IMR-90 (cell line): Measurements from ENCODE around the gene BMP7. TPM values are rescaled to one million over a fixed set of nuclear protein-coding genes. Genes with fewer than 3 reads are reported as not detected.

Experiments used
- ATAC-seq: fragments of 200-7000 bp; cut with Tn5 transposase; 2 replicates; pipeline ENCODE4 v1.9.1; 2020; ENCODE audit warnings: low read depth, mild to moderate bottlenecking, moderate library complexity
- BruUV-seq: library from RNA; stranded (reverse); fragments of 400-500 nt; replicated peaks from 2 replicates; lab custom pipeline; 2021; lab: Mats Ljungman, UMichigan
- CTCF ChIA-PET: fragments of 300-600 bp; formaldehyde crosslinking; extraction: SDS; loops from one replicate; lab custom pipeline; 2021; ENCODE audit warnings: antibody characterized with exemption; lab: Yijun Ruan, JAX
- POLR2A ChIA-PET: fragments of 300-600 bp; sonication (Branson Sonifier 250); formaldehyde crosslinking; loops from one replicate; lab custom pipeline; 2022; ENCODE audit warnings: antibody characterized with exemption; ENCODE audit not compliant: unreplicated experiment; lab: Charles Lee
- DNase-seq: peaks from one replicate; pipeline ENCODE4 v3.0.0; 2013
- H2AFZ ChIP-seq: replicated peaks from 2 replicates; pipeline ENCODE3; 2013; ENCODE audit warnings: low read length, mild to moderate bottlenecking; ENCODE audit not compliant: poor library complexity
- H2AK5ac ChIP-seq: 2 replicates; pipeline ENCODE4 v1.6.1; 2013; ENCODE audit warnings: low read depth, low read length, inconsistent platforms
- H2AK9ac ChIP-seq: replicated peaks from 2 replicates; pipeline ENCODE3; 2013; ENCODE audit warnings: mild to moderate bottlenecking, low read depth, low read length, moderate library complexity; ENCODE audit not compliant: poor library complexity
- H2BK120ac ChIP-seq: 2 replicates; pipeline ENCODE4 v1.6.1; 2013; ENCODE audit warnings: low read depth, low read length, inconsistent platforms
- H2BK15ac ChIP-seq: 3 replicates; pipeline ENCODE4 v1.6.1; 2013; ENCODE audit warnings: low read depth, low read length, inconsistent platforms
- H2BK20ac ChIP-seq: 2 replicates; pipeline ENCODE4 v1.6.1; 2013; ENCODE audit warnings: low read depth, mild to moderate bottlenecking, inconsistent platforms, low read length, moderate library complexity
- H2BK5ac ChIP-seq: 2 replicates; pipeline ENCODE4 v1.6.1; 2013; ENCODE audit warnings: mild to moderate bottlenecking, low read depth, low read length, inconsistent platforms; ENCODE audit not compliant: poor library complexity, severe bottlenecking
- H3K14ac ChIP-seq: replicated peaks from 2 replicates; pipeline ENCODE4 v1.6.1; 2013; ENCODE audit warnings: low read depth, low read length, inconsistent platforms
- H3K18ac ChIP-seq: 2 replicates; pipeline ENCODE4 v1.6.1; 2013; ENCODE audit warnings: low read depth, low read length, control low read depth
- H3K23ac ChIP-seq: 2 replicates; pipeline ENCODE4 v1.6.1; 2013; ENCODE audit warnings: low read depth, low read length, inconsistent platforms
- H3K27ac ChIP-seq: 2 replicates; pipeline ENCODE4 v1.5.1; 2013; ENCODE audit warnings: mild to moderate bottlenecking, control low read depth, low read length; ENCODE audit not compliant: insufficient read depth
- H3K27me3 ChIP-seq: 2 replicates; pipeline ENCODE4 v1.6.1; 2013; ENCODE audit warnings: low read length; ENCODE audit not compliant: control insufficient read depth, insufficient read depth
- H3K36me3 ChIP-seq: 2 replicates; pipeline ENCODE4 v1.6.1; 2013; ENCODE audit warnings: low read length, mixed read lengths; ENCODE audit not compliant: control insufficient read depth, insufficient read depth
- H3K4ac ChIP-seq: 2 replicates; pipeline ENCODE4 v1.6.1; 2013; ENCODE audit warnings: low read depth, low read length, inconsistent platforms
- H3K4me1 ChIP-seq: 2 replicates; pipeline ENCODE4 v1.6.1; 2013; ENCODE audit warnings: low read length, mixed read lengths; ENCODE audit not compliant: control insufficient read depth, insufficient read depth
- H3K4me2 ChIP-seq: 2 replicates; pipeline ENCODE4 v1.6.1; 2013; ENCODE audit warnings: low read depth, mild to moderate bottlenecking, control low read depth, low read length, moderate library complexity
- H3K4me3 ChIP-seq: 2 replicates; pipeline ENCODE4 v1.5.1; 2013; ENCODE audit warnings: low read depth, mild to moderate bottlenecking, control low read depth, low read length, moderate library complexity; ENCODE audit not compliant: insufficient read depth
- H3K56ac ChIP-seq: 2 replicates; pipeline ENCODE4 v1.6.1; 2013; ENCODE audit warnings: low read length, inconsistent platforms; ENCODE audit not compliant: insufficient read depth; ENCODE audit errors: extremely low read depth
- H3K79me1 ChIP-seq, 2 experiments: 2 replicates each; pipeline ENCODE4 v1.6.1; 2013; ENCODE audit warnings: low read length in 2 of 2, inconsistent platforms in 1 of 2, low read depth in 1 of 2
- H3K9ac ChIP-seq: 2 replicates; pipeline ENCODE4 v1.6.1; 2013; ENCODE audit warnings: low read depth, low read length, control low read depth
- H3K9me1 ChIP-seq: 2 replicates; pipeline ENCODE4 v1.6.1; 2013; ENCODE audit warnings: low read length, inconsistent platforms; ENCODE audit not compliant: insufficient read depth
- H3K9me3 ChIP-seq: 2 replicates; pipeline ENCODE4 v1.6.1; 2013; ENCODE audit warnings: low read length; ENCODE audit not compliant: control insufficient read depth, insufficient read depth
- H4K20me1 ChIP-seq: 2 replicates; pipeline ENCODE4 v1.6.1; 2013; ENCODE audit warnings: low read length, inconsistent platforms; ENCODE audit not compliant: insufficient read depth
- H4K5ac ChIP-seq: 2 replicates; pipeline ENCODE4 v1.6.1; 2013; ENCODE audit warnings: mild to moderate bottlenecking, low read depth, low read length, control low read depth
- H4K8ac ChIP-seq, 2 experiments: 2 replicates each; pipeline ENCODE4 v1.6.1; 2013; ENCODE audit warnings: low read depth in 2 of 2, low read length in 2 of 2, control low read depth in 1 of 2, inconsistent platforms in 1 of 2
- H4K91ac ChIP-seq: 2 replicates; pipeline ENCODE4 v1.6.1; 2013; ENCODE audit warnings: low read depth, low read length, inconsistent platforms; ENCODE audit not compliant: insufficient read depth
- CHD1 ChIP-seq: IDR thresholded peaks from 2 replicates; pipeline ENCODE4 v1.6.1; 2012; ENCODE audit warnings: low read depth, low read length, improper control_type of control experiment
- MAFK ChIP-seq: IDR thresholded peaks from 2 replicates; pipeline ENCODE4 v1.6.1; 2012; ENCODE audit warnings: low read depth, low read length, improper control_type of control experiment
- MAZ ChIP-seq: IDR thresholded peaks from 2 replicates; pipeline ENCODE4 v1.6.1; 2012; ENCODE audit warnings: low read depth, mild to moderate bottlenecking, low read length, improper control_type of control experiment, moderate library complexity, borderline replicate concordance
- MXI1 ChIP-seq: IDR thresholded peaks from 2 replicates; pipeline ENCODE4 v1.6.1; 2012; ENCODE audit warnings: low read depth, mild to moderate bottlenecking, low read length, moderate library complexity, borderline replicate concordance
- NFE2L2 ChIP-seq: fragments of 150-350 bp; IDR thresholded peaks from 2 replicates; pipeline ENCODE4 v1.6.1; 2016; ENCODE audit warnings: low read depth, mild to moderate bottlenecking, low read length
- RAD21 ChIP-seq: IDR thresholded peaks from 2 replicates; pipeline ENCODE4 v1.6.1; 2012; ENCODE audit warnings: low read length, improper control_type of control experiment
- SMC3 ChIP-seq: fragments of 150-350 bp; IDR thresholded peaks from 2 replicates; pipeline ENCODE4 v1.6.1; 2016; ENCODE audit warnings: low read depth, mild to moderate bottlenecking, antibody characterized with exemption, low read length, moderate library complexity
- WGBS, 2 experiments: methylation state at CpG; one replicate each; pipeline versions ENCODE4 v1.1.5 to v1.1.7; 2013; ENCODE audit warnings: missing lambda C conversion rate in 2 of 2; ENCODE audit not compliant: insufficient read length in 1 of 2; ENCODE audit errors: extremely low coverage in 2 of 2; 5-methylcytosine and 5-hydroxymethylcytosine counted together
- dilution Hi-C: fragments of 300-500 bp; cut with HindIII; formaldehyde crosslinking; loops from one replicate; pipeline ENCODE4 v1.14.3; 2018; ENCODE audit warnings: low sequenced_read_pairs; ENCODE audit not compliant: unreplicated experiment
- in situ Hi-C: fragments of 300-500 bp; cut with MboI; formaldehyde crosslinking; loops from 3 replicates; pipeline ENCODE4 v1.14.3; 2019; ENCODE audit warnings: low sequenced_read_pairs, inconsistent platforms, mixed read lengths
- intact Hi-C: fragments of 100-400 bp; cut with micrococcal nuclease; formaldehyde crosslinking; loops from 2 replicates; pipeline ENCODE4 v1.10.0; 2022
- polyA plus RNA-seq, 3 experiments: library from polyadenylated mRNA; depleted of rRNA; stranded (reverse); fragments of >200 nt; gene quantifications; 2 replicates each; pipeline ENCODE4 v1.2.3, GENCODE V29; 2012; ENCODE audit warnings: low replicate concordance in 1 of 3
- total RNA-seq: library from RNA; depleted of rRNA; stranded (reverse); fragments of >200 nt; gene quantifications from 2 replicates; pipeline ENCODE4 v1.2.3, GENCODE V29; 2012
- TF ChIP-seq, protein P1 (sequence below): fragments of 150-350 bp; IDR thresholded peaks from 2 replicates; pipeline ENCODE4 v1.6.1; 2016; ENCODE audit warnings: low read depth, mild to moderate bottlenecking, low read length, moderate library complexity, borderline replicate concordance

The BMP7 gene
- total and polyA plus RNA-seq, 2 of the 4 experiments (the other 2 are of a cell fraction) = not detected

DNA sequence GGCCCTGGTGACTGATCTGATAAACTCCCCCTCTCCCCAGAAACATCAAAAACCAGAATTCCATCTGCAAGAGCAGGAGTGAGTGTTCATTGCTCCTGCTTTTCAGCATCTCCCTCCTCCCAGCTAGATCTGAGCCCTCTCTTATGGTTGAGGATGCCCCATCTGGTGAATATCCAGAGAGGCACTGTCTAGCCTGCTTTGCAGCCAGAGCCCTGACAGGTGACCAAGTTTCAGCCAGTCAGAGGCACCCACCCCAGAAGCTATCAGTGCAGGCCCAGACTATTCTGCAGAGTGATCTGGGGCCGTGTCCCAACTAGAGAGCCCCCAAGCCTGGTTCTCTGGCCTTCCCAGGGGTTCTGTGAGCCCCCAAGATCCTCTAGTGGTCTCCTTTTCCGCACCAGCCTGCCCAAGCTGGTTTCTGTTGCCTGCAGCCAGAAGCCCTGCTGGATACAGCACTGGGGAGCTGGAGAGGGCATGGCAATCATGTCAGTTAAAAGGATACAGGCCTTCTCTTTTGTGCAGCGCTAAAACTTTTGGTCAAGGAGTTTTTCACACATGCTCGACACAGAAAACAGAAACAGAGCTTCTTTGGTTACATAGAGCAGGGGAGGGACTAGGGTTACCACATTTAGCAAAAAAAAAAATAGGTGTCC is 6.6 kb upstream of the BMP7 start:
- ChIA-PET CTCF (no interaction called here), POLR2A (no interaction called here)
- Histone ChIP-seq H2BK20ac (no peak overlapping the region), H3K18ac (no peak overlapping the region), H3K27ac (no peak overlapping the region), H3K23ac (no peak overlapping the region), H2BK15ac (no peak overlapping the region), H3K4me1 (no peaks in the 10 kb centered on the region), H3K4me3 (no peak overlapping the region), H4K8ac (no peak overlapping the region), H3K9me3 (no peaks in the 10 kb centered on the region), H2AK5ac (no peak overlapping the region), H3K4me2 (no peak overlapping the region), H2AK9ac (no peak overlapping the region), H2AFZ (no peak overlapping the region), H2BK5ac (no peak overlapping the region), H3K27me3 (peaks cover 7% of the 10 kb centered on the region; the same call in 1 of the 2 replicates), H3K79me1 (no peaks in the 10 kb centered on the region), H3K56ac (no peak overlapping the region), H3K9ac (no peak overlapping the region), H2BK120ac (no peak overlapping the region), H3K14ac (no peak overlapping the region), H4K5ac (no peak overlapping the region), H3K4ac (no peak overlapping the region), H4K91ac (no peak overlapping the region), H3K9me1 (no peaks in the 10 kb centered on the region), H4K20me1 (no peaks in the 10 kb centered on the region; the same call in 1 of the 2 replicates), H3K36me3 (no peaks in the 10 kb centered on the region)
- intact Hi-C loops = no loop called here
- in situ Hi-C loops = no loop called here
- dilution Hi-C loops = no loop called here
- no TSS peak for BruUV-seq
- no peak for DNase-seq
- WGBS, 2 experiments = no CpG with 5 or more reads among the region's 4 CpGs
- no peak for ATAC-seq
- TF ChIP-seq CHD1 = no peak
- no peak for TF ChIP-seq RAD21
- no peak for TF ChIP-seq MAZ
- TF ChIP-seq, protein P1, sequence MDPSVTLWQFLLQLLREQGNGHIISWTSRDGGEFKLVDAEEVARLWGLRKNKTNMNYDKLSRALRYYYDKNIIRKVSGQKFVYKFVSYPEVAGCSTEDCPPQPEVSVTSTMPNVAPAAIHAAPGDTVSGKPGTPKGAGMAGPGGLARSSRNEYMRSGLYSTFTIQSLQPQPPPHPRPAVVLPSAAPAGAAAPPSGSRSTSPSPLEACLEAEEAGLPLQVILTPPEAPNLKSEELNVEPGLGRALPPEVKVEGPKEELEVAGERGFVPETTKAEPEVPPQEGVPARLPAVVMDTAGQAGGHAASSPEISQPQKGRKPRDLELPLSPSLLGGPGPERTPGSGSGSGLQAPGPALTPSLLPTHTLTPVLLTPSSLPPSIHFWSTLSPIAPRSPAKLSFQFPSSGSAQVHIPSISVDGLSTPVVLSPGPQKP = no peak
- TF ChIP-seq MXI1 = no peak
- TF ChIP-seq NFE2L2 = no peak
- no peak for TF ChIP-seq MAFK
- no peak for TF ChIP-seq SMC3
